Ascending aorta (tissue), 2 donors: Measurements from ENCODE around the gene RPTOR. TPM values are rescaled to one million over a fixed set of nuclear protein-coding genes. Genes with fewer than 3 reads are reported as not detected.

Source experiments
- DNase-seq, 2 donors: peaks; one replicate each; pipeline ENCODE4 v3.0.0-alpha.2; 2019; ENCODE audit warnings: low spot score in 2 of 2
- H3K27ac ChIP-seq, 2 donors: fragments of 200-600 bp; sonication (generic); one replicate each; pipeline ENCODE4 v1.5.1; 2016 to 2017; ENCODE audit warnings: mild to moderate bottlenecking in 1 of 2
- H3K27me3 ChIP-seq: fragments of 200-600 bp; sonication (generic); one replicate; pipeline ENCODE4 v1.5.1; 2017
- H3K36me3 ChIP-seq, 2 donors: fragments of 200-600 bp; sonication (generic); one replicate each; pipeline ENCODE4 v1.5.1; 2016
- H3K4me1 ChIP-seq, 2 donors: fragments of 200-600 bp; sonication (generic); one replicate each; pipeline ENCODE4 v1.5.1; 2016 to 2017; ENCODE audit warnings: mild to moderate bottlenecking in 1 of 2
- H3K4me3 ChIP-seq, 2 donors: fragments of 200-600 bp; sonication (generic); one replicate each; pipeline ENCODE4 v1.5.1; 2016 to 2017; ENCODE audit warnings: mild to moderate bottlenecking in 1 of 2
- H3K9me3 ChIP-seq, 2 donors: fragments of 200-600 bp; sonication (generic); one replicate each; pipeline ENCODE4 v1.5.1; 2016
- intact Hi-C: fragments of 100-400 bp; cut with DNase I; formaldehyde crosslinking; loops from one replicate; pipeline ENCODE4 v1.15.1; 2023
- total RNA-seq: library from RNA; depleted of rRNA; stranded (reverse); fragments of >200 nt; gene quantifications from one replicate; pipeline ENCODE4 v1.1.0, GENCODE V29; 2016
- TF ChIP-seq, protein P1 (sequence below), 3 experiments: fragments of 200-600 bp in 2 of 3; fragments of 450-650 bp in 1 of 3; sonication (generic) in 2 of 3; IDR thresholded peaks; one replicate each; pipeline ENCODE4 v1.5.1; 2016 to 2019; ENCODE audit warnings: antibody characterized with exemption in 3 of 3, mild to moderate bottlenecking in 1 of 3, moderate library complexity in 1 of 3

Gene RPTOR
- total RNA-seq, 1 donor from 2014 or later = 36.1 TPM

DNA sequence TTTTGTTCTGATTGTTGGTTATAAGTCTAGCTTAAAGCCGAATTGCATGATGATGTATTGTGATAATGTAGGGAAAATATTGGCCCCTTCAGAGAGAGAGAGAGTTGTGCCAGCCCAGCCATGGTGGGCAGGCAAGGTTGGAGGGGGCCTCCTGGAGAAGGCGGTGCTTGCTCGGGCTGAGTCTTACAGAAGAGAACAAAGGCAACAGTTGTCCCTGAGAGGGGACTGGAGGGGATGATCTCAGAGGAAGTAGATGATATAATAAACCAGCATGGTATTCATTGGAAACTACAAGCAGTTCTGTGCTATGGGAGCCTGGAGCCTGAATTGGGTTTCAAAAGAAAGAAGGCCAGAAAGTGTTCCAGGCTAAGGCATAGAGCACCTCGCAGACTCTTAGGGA, 173.8 kb downstream of the RPTOR start:
- TF ChIP-seq, protein P1, sequence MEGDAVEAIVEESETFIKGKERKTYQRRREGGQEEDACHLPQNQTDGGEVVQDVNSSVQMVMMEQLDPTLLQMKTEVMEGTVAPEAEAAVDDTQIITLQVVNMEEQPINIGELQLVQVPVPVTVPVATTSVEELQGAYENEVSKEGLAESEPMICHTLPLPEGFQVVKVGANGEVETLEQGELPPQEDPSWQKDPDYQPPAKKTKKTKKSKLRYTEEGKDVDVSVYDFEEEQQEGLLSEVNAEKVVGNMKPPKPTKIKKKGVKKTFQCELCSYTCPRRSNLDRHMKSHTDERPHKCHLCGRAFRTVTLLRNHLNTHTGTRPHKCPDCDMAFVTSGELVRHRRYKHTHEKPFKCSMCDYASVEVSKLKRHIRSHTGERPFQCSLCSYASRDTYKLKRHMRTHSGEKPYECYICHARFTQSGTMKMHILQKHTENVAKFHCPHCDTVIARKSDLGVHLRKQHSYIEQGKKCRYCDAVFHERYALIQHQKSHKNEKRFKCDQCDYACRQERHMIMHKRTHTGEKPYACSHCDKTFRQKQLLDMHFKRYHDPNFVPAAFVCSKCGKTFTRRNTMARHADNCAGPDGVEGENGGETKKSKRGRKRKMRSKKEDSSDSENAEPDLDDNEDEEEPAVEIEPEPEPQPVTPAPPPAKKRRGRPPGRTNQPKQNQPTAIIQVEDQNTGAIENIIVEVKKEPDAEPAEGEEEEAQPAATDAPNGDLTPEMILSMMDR (IDR thresholded peaks at IDR 0.05) = no peak
- intact Hi-C loops = no loop called here
- Histone ChIP-seq H3K27ac (no peak overlapping the region), H3K36me3 (no peaks in the 10 kb centered on the region), H3K4me3 (no peak overlapping the region), H3K9me3 (no peaks in the 10 kb centered on the region), H3K4me1 (no peaks in the 10 kb centered on the region), H3K27me3 (no peaks in the 10 kb centered on the region)
- DNase-seq = no peak

- Histone ChIP-seq H3K4me3 (no peak overlapping the region), H3K9me3 (no peaks in the 10 kb centered on the region), H3K27ac (no peak overlapping the region), H3K36me3 (no peaks in the 10 kb centered on the region), H3K27me3 (no peaks in the 10 kb centered on the region), H3K4me1 (no peaks in the 10 kb centered on the region)
- no peak for DNase-seq
- TF ChIP-seq, protein P1 (IDR thresholded peaks at IDR 0.05) = no peak
- intact Hi-C loops = no loop called here
These were observed 174.8 kb downstream of the RPTOR start for GRCh38 chr17:80719449-80719848.

GRCh38 chr17:80720610-80721577, 176.3 kb downstream of the RPTOR start:
- no peaks in the 10 kb centered on the region for H3K4me1 ChIP-seq
- no peak overlapping the region for H3K4me3 ChIP-seq
- H3K27ac ChIP-seq = no peak overlapping the region
- no peaks in the 10 kb centered on the region for H3K9me3 ChIP-seq
- intact Hi-C loops = no loop called here
- DNase-seq = no peak
- TF ChIP-seq, protein P1 (IDR thresholded peaks at IDR 0.05) = no peak
- H3K36me3 ChIP-seq = no peaks in the 10 kb centered on the region
- no peaks in the 10 kb centered on the region for H3K27me3 ChIP-seq

DNA sequence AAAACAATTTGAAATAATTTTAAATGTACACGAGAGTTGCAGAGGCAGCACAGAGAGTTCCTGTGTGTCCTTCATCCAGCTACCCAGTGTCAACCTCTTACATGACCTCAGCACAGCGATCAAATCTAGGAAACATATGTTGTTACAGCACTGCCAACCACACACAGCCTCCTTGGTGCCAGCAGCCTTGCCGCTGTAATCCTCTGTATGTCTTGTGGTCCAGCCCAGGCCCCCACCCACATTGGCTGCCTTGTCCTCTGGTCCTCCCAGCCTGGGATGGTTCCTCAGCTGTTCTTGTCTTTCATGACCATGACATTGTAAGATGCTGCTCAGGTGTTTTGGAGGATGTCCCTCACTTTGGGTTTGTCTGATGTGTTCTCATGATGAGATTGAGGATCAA, 178.0 kb downstream of the RPTOR start:
- intact Hi-C loops = no loop called here
- DNase-seq = no peak
- no peaks in the 10 kb centered on the region for H3K36me3 ChIP-seq
- TF ChIP-seq, protein P1 (IDR thresholded peaks at IDR 0.05) = no peak
- H3K4me1 ChIP-seq = no peaks in the 10 kb centered on the region
- H3K4me3 ChIP-seq = no peak overlapping the region
- H3K27me3 ChIP-seq = no peaks in the 10 kb centered on the region
- no peak overlapping the region for H3K27ac ChIP-seq
- no peaks in the 10 kb centered on the region for H3K9me3 ChIP-seq

DNA sequence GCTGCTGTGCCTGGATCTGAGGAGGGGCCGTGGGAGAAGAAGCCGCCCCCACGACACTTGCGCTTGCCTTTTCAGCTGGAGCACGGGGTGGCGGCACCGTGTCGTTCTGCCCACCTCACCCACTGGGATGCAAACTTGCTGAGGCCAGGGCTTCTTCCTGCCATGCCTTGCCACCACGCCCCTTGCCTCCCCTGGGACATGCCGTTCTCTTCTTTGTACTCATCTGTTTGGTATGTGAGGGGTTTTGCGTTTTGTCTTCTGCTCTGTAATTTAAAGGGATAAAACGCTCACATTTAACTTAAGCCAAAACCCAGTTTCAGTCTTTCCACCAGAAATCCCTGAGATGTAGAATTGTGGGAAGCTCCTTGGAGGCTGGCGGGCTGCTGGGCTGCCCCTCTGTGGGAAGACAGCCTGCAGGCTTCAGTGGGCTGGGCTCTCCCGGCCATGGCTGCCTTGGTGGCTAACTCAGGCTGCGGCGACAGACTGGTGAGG, 180.2 kb downstream of the RPTOR start:
- H3K4me1 ChIP-seq = no peaks in the 10 kb centered on the region
- TF ChIP-seq, protein P1 (IDR thresholded peaks at IDR 0.05) = no peak
- no peaks in the 10 kb centered on the region for H3K36me3 ChIP-seq
- intact Hi-C loops = no loop called here
- H3K9me3 ChIP-seq = no peaks in the 10 kb centered on the region
- H3K27me3 ChIP-seq = no peaks in the 10 kb centered on the region
- no peak overlapping the region for H3K4me3 ChIP-seq
- no peak for DNase-seq
- H3K27ac ChIP-seq = no peak overlapping the region
